ENCODE results near the gene PRKN. TPM values are rescaled to one million over a fixed set of nuclear protein-coding genes. Genes with fewer than 3 reads are reported as not detected.

The PRKN gene
- total RNA-seq, 1 donor from 2014 or later, result 2.6 TPM

- DNase-seq (ENCODE audit: low spot score in 2 of 2), result no peak
Observed at GRCh38 chr6:162119341-162119740, 608.2 kb downstream of the PRKN start.

DNA sequence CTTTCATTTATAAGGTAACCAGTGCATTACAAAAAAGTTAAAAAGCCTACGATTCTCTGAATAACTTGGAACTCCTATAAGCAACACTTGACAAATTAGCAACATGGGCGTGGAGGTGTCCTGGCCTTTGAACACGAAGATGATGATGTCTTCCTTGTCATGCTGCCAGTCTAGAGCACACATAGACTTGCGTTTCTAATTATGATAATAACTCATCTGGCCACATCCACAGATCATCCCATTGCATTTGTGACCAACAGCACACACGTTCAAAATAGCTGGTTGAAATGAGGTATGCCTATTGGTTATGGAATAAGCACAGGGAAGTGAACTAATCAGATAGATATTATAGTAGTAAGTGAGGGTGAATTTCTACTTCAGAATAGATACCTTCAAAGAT is 608.9 kb downstream of the PRKN start:
- no peaks in the 10 kb centered on the region for H3K4me1 ChIP-seq
- intact Hi-C loops (cut with DNase I), result no loop called here
- no peaks in the 10 kb centered on the region for H3K9me3 ChIP-seq
- H3K27me3 ChIP-seq, result no peaks in the 10 kb centered on the region
- TF ChIP-seq, protein P1, sequence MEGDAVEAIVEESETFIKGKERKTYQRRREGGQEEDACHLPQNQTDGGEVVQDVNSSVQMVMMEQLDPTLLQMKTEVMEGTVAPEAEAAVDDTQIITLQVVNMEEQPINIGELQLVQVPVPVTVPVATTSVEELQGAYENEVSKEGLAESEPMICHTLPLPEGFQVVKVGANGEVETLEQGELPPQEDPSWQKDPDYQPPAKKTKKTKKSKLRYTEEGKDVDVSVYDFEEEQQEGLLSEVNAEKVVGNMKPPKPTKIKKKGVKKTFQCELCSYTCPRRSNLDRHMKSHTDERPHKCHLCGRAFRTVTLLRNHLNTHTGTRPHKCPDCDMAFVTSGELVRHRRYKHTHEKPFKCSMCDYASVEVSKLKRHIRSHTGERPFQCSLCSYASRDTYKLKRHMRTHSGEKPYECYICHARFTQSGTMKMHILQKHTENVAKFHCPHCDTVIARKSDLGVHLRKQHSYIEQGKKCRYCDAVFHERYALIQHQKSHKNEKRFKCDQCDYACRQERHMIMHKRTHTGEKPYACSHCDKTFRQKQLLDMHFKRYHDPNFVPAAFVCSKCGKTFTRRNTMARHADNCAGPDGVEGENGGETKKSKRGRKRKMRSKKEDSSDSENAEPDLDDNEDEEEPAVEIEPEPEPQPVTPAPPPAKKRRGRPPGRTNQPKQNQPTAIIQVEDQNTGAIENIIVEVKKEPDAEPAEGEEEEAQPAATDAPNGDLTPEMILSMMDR (IDR thresholded peaks at IDR 0.05), result no peak
- H3K27ac ChIP-seq, result no peak overlapping the region
- no peaks in the 10 kb centered on the region for H3K36me3 ChIP-seq
- no peak overlapping the region for H3K4me3 ChIP-seq
- DNase-seq (ENCODE audit: low spot score in 2 of 2), result no peak

More at GRCh38 chr6:162119341-162119740, 608.2 kb downstream of the PRKN start:
- H3K36me3 ChIP-seq, result no peaks in the 10 kb centered on the region
- TF ChIP-seq, protein P1 (IDR thresholded peaks at IDR 0.05), result no peak
- no peaks in the 10 kb centered on the region for H3K4me1 ChIP-seq
- no peaks in the 10 kb centered on the region for H3K27me3 ChIP-seq
- H3K4me3 ChIP-seq, result no peak overlapping the region
- H3K27ac ChIP-seq, result no peak overlapping the region
- H3K9me3 ChIP-seq, result no peaks in the 10 kb centered on the region
- intact Hi-C loops (cut with DNase I), result no loop called here

DNA sequence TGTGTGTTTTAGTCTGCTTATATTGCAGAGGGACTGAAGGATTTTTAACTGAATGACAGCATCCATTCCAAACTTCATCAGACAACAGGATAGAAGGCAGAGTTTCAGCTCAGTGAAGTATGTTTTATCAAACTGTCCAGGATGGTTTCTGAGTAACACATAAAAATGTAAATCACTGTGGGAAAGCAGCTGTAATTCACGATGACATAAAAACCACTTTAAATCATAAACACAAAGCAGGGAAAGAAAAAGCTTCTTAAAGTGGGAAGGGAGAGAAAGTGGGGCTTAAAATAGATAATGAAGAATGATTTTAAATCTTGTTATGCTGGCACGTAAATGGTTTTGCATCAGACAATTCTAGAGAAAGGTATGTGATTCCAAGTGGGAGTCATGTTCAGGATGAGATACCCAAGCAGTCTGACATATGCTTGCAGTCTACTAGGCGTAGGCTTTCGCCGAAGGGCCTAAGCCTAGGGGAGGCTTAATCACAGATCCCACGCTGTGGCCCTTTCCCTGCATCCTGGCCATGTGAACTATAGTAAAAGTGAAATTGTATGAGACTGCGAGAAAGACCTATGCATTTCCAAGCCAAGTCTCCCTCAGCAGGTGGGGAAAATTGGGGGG is 610.6 kb downstream of the PRKN start:
- Histone ChIP-seq H3K27ac (no peak overlapping the region), H3K4me1 (no peaks in the 10 kb centered on the region), H3K4me3 (no peak overlapping the region), H3K27me3 (no peaks in the 10 kb centered on the region), H3K36me3 (no peaks in the 10 kb centered on the region), H3K9me3 (no peaks in the 10 kb centered on the region)
- intact Hi-C loops (cut with DNase I), result no loop called here
- DNase-seq (ENCODE audit: low spot score in 2 of 2), result no peak
- TF ChIP-seq, protein P1 (IDR thresholded peaks at IDR 0.05), result no peak

- Histone ChIP-seq H3K27me3 (no peaks in the 10 kb centered on the region), H3K4me3 (no peak overlapping the region), H3K36me3 (no peaks in the 10 kb centered on the region), H3K27ac (no peak overlapping the region), H3K4me1 (no peaks in the 10 kb centered on the region), H3K9me3 (no peaks in the 10 kb centered on the region)
- TF ChIP-seq, protein P1 (IDR thresholded peaks at IDR 0.05), result no peak
- no peak for DNase-seq (ENCODE audit: low spot score in 2 of 2)
- intact Hi-C loops (cut with DNase I), result no loop called here
Observed at GRCh38 chr6:162109480-162110050, 618.0 kb downstream of the PRKN start.

DNA sequence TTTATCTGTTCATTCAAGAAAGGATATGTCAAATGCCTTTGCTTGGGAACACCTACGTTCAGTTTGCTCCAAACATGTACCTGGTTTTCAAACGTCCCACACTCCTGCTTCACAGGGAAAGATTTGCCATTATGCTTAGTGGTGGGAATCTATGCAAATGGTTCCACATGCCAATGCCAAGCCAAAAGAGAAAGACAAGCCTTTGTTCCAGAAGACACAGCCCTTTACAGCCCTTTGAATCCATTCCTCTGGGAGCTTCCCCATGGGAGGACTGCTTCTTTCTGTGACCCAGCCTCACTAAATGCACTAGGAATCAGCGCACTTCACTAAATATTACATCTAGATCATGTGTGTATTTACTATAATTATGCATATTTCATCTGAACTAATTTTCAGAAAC is 619.5 kb downstream of the PRKN start:
- DNase-seq (ENCODE audit: low spot score in 2 of 2), result no peak
- Histone ChIP-seq H3K4me1 (no peaks in the 10 kb centered on the region), H3K9me3 (no peaks in the 10 kb centered on the region), H3K4me3 (no peak overlapping the region), H3K27me3 (no peaks in the 10 kb centered on the region), H3K27ac (no peak overlapping the region), H3K36me3 (no peaks in the 10 kb centered on the region)
- intact Hi-C loops (cut with DNase I), result no loop called here
- TF ChIP-seq, protein P1 (IDR thresholded peaks at IDR 0.05), result no peak
